ENCODE data around the gene PRKAR2A.
A peak's percentile ranks its signal among the peaks of the same experiment; 100 is the strongest.

The PRKAR2A gene

DNA sequence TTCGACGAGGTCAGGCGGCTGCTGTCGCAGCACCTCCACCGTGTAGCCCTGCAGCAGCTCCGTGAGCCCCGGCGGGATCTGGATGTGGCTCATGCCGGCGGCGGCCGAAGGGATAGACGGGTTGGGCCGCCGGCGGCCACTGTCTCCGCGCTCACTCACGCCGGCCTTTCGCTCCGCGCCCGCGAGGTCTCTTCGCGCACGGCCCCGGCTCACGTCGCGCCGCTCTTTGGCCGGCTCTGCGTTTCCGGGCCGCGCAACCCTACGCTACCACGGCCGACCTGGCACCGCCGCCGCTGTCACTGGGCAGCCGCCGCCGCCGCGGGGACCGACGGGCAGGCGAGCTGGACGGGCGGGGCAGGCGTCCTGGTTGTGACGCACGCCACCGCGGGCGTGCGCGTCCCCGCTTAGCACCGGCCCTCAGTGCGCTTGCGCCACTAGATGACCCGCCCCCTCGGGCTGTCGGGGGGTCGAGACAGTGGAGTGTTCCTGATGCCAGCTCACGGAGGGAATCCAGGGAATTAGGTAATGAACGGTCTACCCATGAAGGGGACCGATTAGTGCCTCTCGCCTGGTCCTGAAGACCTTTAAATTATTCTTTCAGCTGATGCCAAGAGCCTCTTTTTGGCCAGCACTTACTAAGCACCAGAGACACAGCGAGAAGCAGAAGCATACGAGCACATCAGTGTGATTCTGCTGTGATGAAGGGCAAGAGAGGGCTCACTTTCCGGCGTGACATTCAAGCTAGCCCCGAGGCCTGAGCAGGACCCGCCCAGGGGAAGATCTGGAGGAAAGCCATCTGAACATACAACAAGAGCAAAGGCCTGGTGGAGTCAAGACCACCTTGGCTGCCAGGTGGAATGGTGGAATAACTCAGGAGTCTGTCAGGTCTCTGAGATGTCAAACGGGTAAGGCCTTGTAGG is at the start of gene PRKAR2A:
Gene PRKAR2A (minus strand): TSS at position 371 of the 920 bp plus-strand sequence. CDS start 278 bp downstream, at position 93.
- Histone ChIP-seq H3K4me1 (ENCODE audit: control insufficient read depth in 5 of 5, insufficient read depth in 5 of 5, low read length in 5 of 5) (peaks cover 4 to 34% (median 27%) of the 10 kb centered on the region in 5 donors), H3K36me3 (ENCODE audit: control insufficient read depth in 5 of 5, insufficient read depth in 5 of 5, low read length in 5 of 5) (peaks cover 0 to 6% (median 2%) of the 10 kb centered on the region in 5 donors), H3K9me3 (ENCODE audit: control insufficient read depth in 5 of 5, low read length in 5 of 5) (no peaks in the 10 kb centered on the region), H3K4me3 (ENCODE audit: low read depth in 1 of 5, low read length in 5 of 5) (peak within 1 kb of the TSS; percentile 70 to 91 (median 82)), H3K27me3 (ENCODE audit: control insufficient read depth in 5 of 5, insufficient read depth in 4 of 5, low read length in 5 of 5) (no peaks in the 10 kb centered on the region), H3K9ac (ENCODE audit: low read length in 5 of 5) (peak within 1 kb of the TSS; percentile 69 to 89 (median 77)), H3K27ac (ENCODE audit: low read depth, low read length) (peak within 1 kb of the TSS; percentile 88)

DNA sequence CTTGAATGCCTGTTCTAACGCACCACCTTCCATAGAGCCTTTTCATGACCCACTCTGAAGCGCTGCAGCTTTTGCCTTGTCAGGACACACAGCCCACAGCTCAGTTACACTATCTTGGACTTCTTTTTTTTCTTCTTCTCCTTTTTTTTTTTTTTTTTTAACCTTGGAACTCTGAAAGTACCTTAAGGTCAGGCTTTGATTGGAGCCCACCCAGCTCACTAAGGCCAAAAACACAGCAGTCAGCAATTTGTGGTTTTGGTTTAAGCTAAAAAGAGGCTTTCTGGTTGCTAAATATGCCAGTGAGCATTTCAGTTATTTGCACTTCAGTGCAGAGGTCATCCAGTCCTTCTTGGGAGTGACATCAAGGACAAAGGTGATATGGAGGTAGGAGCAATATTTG is 49.3 kb upstream of the PRKAR2A start:
- H3K4me3 ChIP-seq (ENCODE audit: low read depth in 1 of 5, low read length in 5 of 5) = peak overlapping the region in 1 of 5 donors; percentile 35

DNA sequence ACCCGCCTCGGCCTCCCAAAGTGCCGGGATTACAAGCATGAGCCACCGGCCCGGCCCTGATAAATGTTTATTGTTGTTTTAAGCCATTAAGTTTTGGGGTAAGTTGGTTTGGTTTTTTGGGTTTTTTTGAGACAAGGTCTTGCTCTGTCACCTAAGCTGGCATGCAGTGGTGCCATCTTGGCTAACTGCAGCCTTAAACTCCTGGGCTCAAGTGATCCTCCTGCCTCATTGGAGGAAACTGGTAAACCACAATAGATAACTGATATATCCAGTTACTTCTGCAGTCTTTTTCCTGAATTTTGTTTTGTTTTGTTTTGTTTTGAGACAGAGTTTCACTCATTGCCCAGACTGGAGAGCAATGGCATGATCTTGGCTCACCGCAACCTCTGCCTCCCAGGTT is 46.8 kb upstream of the PRKAR2A start:
- H3K36me3 ChIP-seq (ENCODE audit: control insufficient read depth in 5 of 5, insufficient read depth in 5 of 5, low read length in 5 of 5) = peaks cover 0 to 19% (median 11%) of the 10 kb centered on the region in 5 donors

More for the DNA sequence above, 49.3 kb upstream of the PRKAR2A start:
- Histone ChIP-seq H3K36me3 (ENCODE audit: control insufficient read depth in 5 of 5, insufficient read depth in 5 of 5, low read length in 5 of 5) (peaks cover 0 to 3% (median under 1%) of the 10 kb centered on the region in 5 donors), H3K9ac (ENCODE audit: low read length in 5 of 5) (peak overlapping the region in 3 of 5 donors; percentile 30 to 60 (median 31)), H3K27me3 (ENCODE audit: control insufficient read depth in 5 of 5, insufficient read depth in 4 of 5, low read length in 5 of 5) (no peaks in the 10 kb centered on the region), H3K4me1 (ENCODE audit: control insufficient read depth in 5 of 5, insufficient read depth in 5 of 5, low read length in 5 of 5) (peaks cover 6 to 31% (median 25%) of the 10 kb centered on the region in 5 donors), H3K27ac (ENCODE audit: low read depth, low read length) (peak overlapping the region; percentile 30), H3K9me3 (ENCODE audit: control insufficient read depth in 5 of 5, low read length in 5 of 5) (no peaks in the 10 kb centered on the region)

DNA sequence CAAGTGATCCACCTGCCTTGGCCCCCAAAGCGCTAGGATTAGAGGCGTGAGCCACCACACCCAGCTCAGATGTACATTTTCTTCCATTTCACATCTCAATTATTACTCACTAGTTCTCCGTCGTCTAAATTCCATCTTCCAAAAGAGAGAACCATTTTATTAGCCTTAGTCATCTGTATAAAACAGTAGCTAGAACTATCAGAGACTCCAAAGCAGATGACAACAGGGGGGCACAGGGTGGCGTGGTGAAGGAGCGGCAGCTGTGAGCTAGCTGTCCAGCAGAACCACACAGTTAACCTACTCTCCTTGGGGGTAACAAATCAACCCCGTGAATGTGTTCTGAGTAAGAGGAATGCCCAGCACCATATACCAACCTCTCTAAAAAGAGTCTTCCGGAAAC is 43.9 kb upstream of the PRKAR2A start:
- Histone ChIP-seq H3K36me3 (ENCODE audit: control insufficient read depth in 5 of 5, insufficient read depth in 5 of 5, low read length in 5 of 5) (peaks cover 0 to 26% (median 19%) of the 10 kb centered on the region in 5 donors), H3K27me3 (ENCODE audit: control insufficient read depth in 5 of 5, insufficient read depth in 4 of 5, low read length in 5 of 5) (no peaks in the 10 kb centered on the region), H3K9me3 (ENCODE audit: control insufficient read depth in 5 of 5, low read length in 5 of 5) (no peaks in the 10 kb centered on the region), H3K4me1 (ENCODE audit: control insufficient read depth in 5 of 5, insufficient read depth in 5 of 5, low read length in 5 of 5) (peaks cover 0 to 7% (median 4%) of the 10 kb centered on the region in 5 donors), H3K9ac (ENCODE audit: low read length in 5 of 5) (no peak overlapping the region), H3K27ac (ENCODE audit: low read depth, low read length) (no peak overlapping the region), H3K4me3 (ENCODE audit: low read depth in 1 of 5, low read length in 5 of 5) (no peak overlapping the region)

More for the DNA sequence above, 46.8 kb upstream of the PRKAR2A start:
- Histone ChIP-seq H3K4me3 (ENCODE audit: low read depth in 1 of 5, low read length in 5 of 5) (no peak overlapping the region), H3K27ac (ENCODE audit: low read depth, low read length) (no peak overlapping the region), H3K4me1 (ENCODE audit: control insufficient read depth in 5 of 5, insufficient read depth in 5 of 5, low read length in 5 of 5) (peaks cover 6 to 31% (median 25%) of the 10 kb centered on the region in 5 donors), H3K27me3 (ENCODE audit: control insufficient read depth in 5 of 5, insufficient read depth in 4 of 5, low read length in 5 of 5) (no peaks in the 10 kb centered on the region), H3K9ac (ENCODE audit: low read length in 5 of 5) (no peak overlapping the region), H3K9me3 (ENCODE audit: control insufficient read depth in 5 of 5, low read length in 5 of 5) (no peaks in the 10 kb centered on the region)

DNA sequence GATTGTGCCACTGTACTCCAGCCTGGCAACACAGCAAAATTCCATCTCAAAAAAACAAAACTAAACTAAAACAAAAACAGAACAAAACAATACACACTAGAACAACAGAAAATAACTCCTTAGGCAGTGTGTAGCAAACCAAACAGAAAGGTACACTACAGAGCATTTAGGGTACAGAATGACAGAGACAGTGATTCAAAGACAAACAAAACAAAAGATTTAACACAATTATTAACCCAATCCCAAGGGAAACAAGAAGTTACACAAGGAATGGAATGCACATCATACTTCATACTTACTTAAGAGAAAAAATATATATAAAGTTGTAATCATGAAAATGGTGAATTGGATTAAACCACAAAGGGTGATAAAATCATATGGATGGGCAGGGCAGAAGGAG is 38.1 kb upstream of the PRKAR2A start:
- Histone ChIP-seq H3K4me3 (ENCODE audit: low read depth in 1 of 5, low read length in 5 of 5) (no peak overlapping the region), H3K4me1 (ENCODE audit: control insufficient read depth in 5 of 5, insufficient read depth in 5 of 5, low read length in 5 of 5) (peaks cover 0 to 12% (median 8%) of the 10 kb centered on the region in 5 donors), H3K27me3 (ENCODE audit: control insufficient read depth in 5 of 5, insufficient read depth in 4 of 5, low read length in 5 of 5) (no peaks in the 10 kb centered on the region), H3K9ac (ENCODE audit: low read length in 5 of 5) (peak overlapping the region in 1 of 5 donors; percentile 39), H3K36me3 (ENCODE audit: control insufficient read depth in 5 of 5, insufficient read depth in 5 of 5, low read length in 5 of 5) (peaks cover 0 to 44% (median 16%) of the 10 kb centered on the region in 5 donors), H3K27ac (ENCODE audit: low read depth, low read length) (no peak overlapping the region), H3K9me3 (ENCODE audit: control insufficient read depth in 5 of 5, low read length in 5 of 5) (no peaks in the 10 kb centered on the region)

DNA sequence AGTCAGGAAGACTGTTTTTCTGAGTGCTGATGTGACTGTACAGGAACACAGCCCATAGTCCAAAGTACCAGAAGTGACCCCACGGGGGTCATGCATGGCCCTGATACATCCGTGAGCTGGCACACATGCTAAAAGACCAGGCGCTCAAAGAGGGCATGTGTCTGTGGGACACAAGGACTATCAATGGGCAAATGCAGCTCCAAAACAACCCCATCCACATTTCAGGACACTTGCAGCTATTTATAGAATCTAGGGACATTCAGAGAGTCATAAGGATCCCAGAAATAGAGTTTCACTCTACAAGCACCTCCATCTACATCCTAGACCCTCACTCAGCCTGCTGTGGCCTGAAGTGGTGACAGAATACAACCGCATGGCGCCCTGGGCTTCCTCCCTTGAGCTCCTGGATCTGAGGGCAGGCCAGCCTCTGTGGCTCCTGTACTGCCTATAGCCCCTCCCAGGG is 34.0 kb upstream of the PRKAR2A start:
- H3K27ac ChIP-seq (ENCODE audit: low read depth, low read length) = no peak overlapping the region
- peak overlapping the region in 1 of 5 donors; percentile 9 for H3K9ac ChIP-seq (ENCODE audit: low read length in 5 of 5)
- H3K4me3 ChIP-seq (ENCODE audit: low read depth in 1 of 5, low read length in 5 of 5) = no peak overlapping the region
- H3K27me3 ChIP-seq (ENCODE audit: control insufficient read depth in 5 of 5, insufficient read depth in 4 of 5, low read length in 5 of 5) = no peaks in the 10 kb centered on the region
- H3K9me3 ChIP-seq (ENCODE audit: control insufficient read depth in 5 of 5, low read length in 5 of 5) = no peaks in the 10 kb centered on the region
- H3K4me1 ChIP-seq (ENCODE audit: control insufficient read depth in 5 of 5, insufficient read depth in 5 of 5, low read length in 5 of 5) = peaks cover 0 to 15% (median 10%) of the 10 kb centered on the region in 5 donors
- H3K36me3 ChIP-seq (ENCODE audit: control insufficient read depth in 5 of 5, insufficient read depth in 5 of 5, low read length in 5 of 5) = peaks cover 0 to 47% (median 15%) of the 10 kb centered on the region in 5 donors

DNA sequence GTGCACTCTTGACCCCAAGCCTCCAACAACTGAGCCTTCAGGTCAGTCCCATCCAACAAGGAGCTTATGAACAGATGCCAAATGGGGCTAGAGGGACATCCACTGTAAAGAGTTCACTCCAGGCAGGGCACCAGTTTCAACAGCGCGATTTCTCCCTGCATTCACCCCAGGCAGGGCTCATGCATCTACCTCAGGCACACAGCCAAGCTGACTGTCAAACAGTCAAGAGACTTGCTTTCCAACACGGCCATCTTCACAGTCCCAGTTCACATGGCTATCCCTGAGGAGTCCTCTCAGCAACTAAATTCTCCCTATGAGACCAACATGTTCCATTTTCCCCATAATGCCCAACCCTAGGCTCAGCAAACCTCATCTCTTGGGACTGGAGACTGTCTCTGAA is 33.3 kb upstream of the PRKAR2A start:
- H3K27me3 ChIP-seq (ENCODE audit: control insufficient read depth in 5 of 5, insufficient read depth in 4 of 5, low read length in 5 of 5) = no peaks in the 10 kb centered on the region
- H3K4me3 ChIP-seq (ENCODE audit: low read depth in 1 of 5, low read length in 5 of 5) = no peak overlapping the region
- peaks cover 0 to 49% (median 15%) of the 10 kb centered on the region in 5 donors for H3K36me3 ChIP-seq (ENCODE audit: control insufficient read depth in 5 of 5, insufficient read depth in 5 of 5, low read length in 5 of 5)
- no peaks in the 10 kb centered on the region for H3K9me3 ChIP-seq (ENCODE audit: control insufficient read depth in 5 of 5, low read length in 5 of 5)
- H3K9ac ChIP-seq (ENCODE audit: low read length in 5 of 5) = no peak overlapping the region
- H3K27ac ChIP-seq (ENCODE audit: low read depth, low read length) = no peak overlapping the region
- peaks cover 0 to 15% (median 10%) of the 10 kb centered on the region in 5 donors for H3K4me1 ChIP-seq (ENCODE audit: control insufficient read depth in 5 of 5, insufficient read depth in 5 of 5, low read length in 5 of 5)

DNA sequence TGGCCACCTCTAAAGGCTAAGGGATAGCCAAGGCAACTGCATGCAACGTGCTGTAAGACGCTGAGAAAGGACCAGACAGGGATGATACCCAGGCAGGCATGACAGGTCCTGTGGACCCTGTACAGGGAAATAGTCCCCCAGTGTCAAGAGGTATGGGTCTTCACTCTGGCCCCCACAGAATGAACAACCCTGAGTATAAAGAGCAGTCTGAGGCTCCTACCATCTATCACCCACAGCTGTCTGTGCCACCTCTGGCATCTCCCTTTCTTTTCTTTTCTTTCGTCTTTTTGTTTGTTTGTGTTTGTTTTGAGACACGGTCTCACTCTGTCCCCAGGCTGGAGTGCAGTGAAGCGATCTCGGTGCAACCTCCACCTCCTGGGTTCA is 32.3 kb upstream of the PRKAR2A start:
- no peak overlapping the region for H3K27ac ChIP-seq (ENCODE audit: low read depth, low read length)
- H3K27me3 ChIP-seq (ENCODE audit: control insufficient read depth in 5 of 5, insufficient read depth in 4 of 5, low read length in 5 of 5) = no peaks in the 10 kb centered on the region
- peaks cover 0 to 49% (median 15%) of the 10 kb centered on the region in 5 donors for H3K36me3 ChIP-seq (ENCODE audit: control insufficient read depth in 5 of 5, insufficient read depth in 5 of 5, low read length in 5 of 5)
- no peaks in the 10 kb centered on the region for H3K9me3 ChIP-seq (ENCODE audit: control insufficient read depth in 5 of 5, low read length in 5 of 5)
- H3K4me3 ChIP-seq (ENCODE audit: low read depth in 1 of 5, low read length in 5 of 5) = no peak overlapping the region
- H3K9ac ChIP-seq (ENCODE audit: low read length in 5 of 5) = no peak overlapping the region
- peaks cover 0 to 14% (median 10%) of the 10 kb centered on the region in 5 donors for H3K4me1 ChIP-seq (ENCODE audit: control insufficient read depth in 5 of 5, insufficient read depth in 5 of 5, low read length in 5 of 5)

DNA sequence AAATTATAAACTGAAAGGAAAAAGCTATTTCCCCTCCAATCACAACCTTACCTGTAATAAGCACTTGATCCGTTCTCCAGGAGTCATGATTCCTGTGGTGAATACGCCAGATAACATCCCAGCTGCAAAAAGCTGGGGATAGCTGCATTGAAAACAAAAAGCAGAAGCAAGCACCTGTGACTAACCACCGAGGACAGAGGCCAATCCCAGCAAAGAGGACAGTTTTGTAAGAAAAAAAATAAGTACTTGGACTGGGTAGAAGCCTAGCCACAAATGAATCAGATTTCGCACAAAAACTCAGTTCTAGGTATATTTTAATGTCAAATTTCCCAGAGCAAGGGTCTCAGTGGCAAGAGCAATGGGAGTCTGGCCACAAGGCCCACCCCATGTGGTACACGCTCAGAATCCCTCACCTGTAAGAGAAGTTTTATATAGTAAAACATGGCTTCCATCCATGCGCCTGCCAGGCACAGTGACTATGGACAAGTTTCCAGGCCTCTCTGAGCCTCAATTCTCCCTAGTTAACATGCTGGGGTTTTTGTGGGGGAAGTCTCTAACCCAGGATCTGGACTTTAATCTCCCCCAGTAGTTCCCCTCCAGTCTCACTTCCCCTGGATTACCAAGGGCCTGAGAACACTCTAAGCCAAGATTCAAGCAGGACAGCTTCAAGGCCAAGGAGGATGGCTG is 31.8 kb upstream of the PRKAR2A start:
- Histone ChIP-seq H3K4me3 (ENCODE audit: low read depth in 1 of 5, low read length in 5 of 5) (no peak overlapping the region), H3K36me3 (ENCODE audit: control insufficient read depth in 5 of 5, insufficient read depth in 5 of 5, low read length in 5 of 5) (peaks cover 0 to 48% (median 15%) of the 10 kb centered on the region in 5 donors), H3K9me3 (ENCODE audit: control insufficient read depth in 5 of 5, low read length in 5 of 5) (no peaks in the 10 kb centered on the region), H3K9ac (ENCODE audit: low read length in 5 of 5) (no peak overlapping the region), H3K4me1 (ENCODE audit: control insufficient read depth in 5 of 5, insufficient read depth in 5 of 5, low read length in 5 of 5) (peaks cover 0 to 14% (median 10%) of the 10 kb centered on the region in 5 donors), H3K27ac (ENCODE audit: low read depth, low read length) (no peak overlapping the region), H3K27me3 (ENCODE audit: control insufficient read depth in 5 of 5, insufficient read depth in 4 of 5, low read length in 5 of 5) (no peaks in the 10 kb centered on the region)

Data from subcutaneous abdominal adipose tissue (tissue), 5 donors.